ENCODE data around the gene AGAP3.

GRCh38 chr7:151059367-151060112, 26.7 kb upstream of the AGAP3 start, which contains the start of gene SLC4A2:
- no peak for TF ChIP-seq EZH2phosphoT487 (IDR thresholded peaks at IDR 0.05; ENCODE audit: borderline replicate concordance, low read depth)
- peak; percentile 67 for TF ChIP-seq CTCF (IDR thresholded peaks at IDR 0.05)
- TF ChIP-seq EP300 (IDR thresholded peaks at IDR 0.05; ENCODE audit: borderline replicate concordance in 1 of 2, low read depth in 1 of 2, low read length in 1 of 2): no peak; a peak in 1 of 4 replicates
- TF ChIP-seq, protein P1, sequence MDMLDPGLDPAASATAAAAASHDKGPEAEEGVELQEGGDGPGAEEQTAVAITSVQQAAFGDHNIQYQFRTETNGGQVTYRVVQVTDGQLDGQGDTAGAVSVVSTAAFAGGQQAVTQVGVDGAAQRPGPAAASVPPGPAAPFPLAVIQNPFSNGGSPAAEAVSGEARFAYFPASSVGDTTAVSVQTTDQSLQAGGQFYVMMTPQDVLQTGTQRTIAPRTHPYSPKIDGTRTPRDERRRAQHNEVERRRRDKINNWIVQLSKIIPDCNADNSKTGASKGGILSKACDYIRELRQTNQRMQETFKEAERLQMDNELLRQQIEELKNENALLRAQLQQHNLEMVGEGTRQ (IDR thresholded peaks at IDR 0.05; ENCODE audit: borderline replicate concordance, low read depth, low read length): no peak
- TF ChIP-seq NFIC (IDR thresholded peaks at IDR 0.05; ENCODE audit: borderline replicate concordance): no peak
- TF ChIP-seq POLR2AphosphoS5 (IDR thresholded peaks at IDR 0.05; ENCODE audit: low read depth, low read length): peak; percentile 44
- TF ChIP-seq SMC3 (IDR thresholded peaks at IDR 0.05; ENCODE audit: low read depth, low read length): no peak
- no peak; the same call in 1 of the 2 replicates for TF ChIP-seq MXI1 (IDR thresholded peaks at IDR 0.05; ENCODE audit: low read depth, low read length)
- TF ChIP-seq GATA2 (CRISPR knock-in tag; IDR thresholded peaks at IDR 0.05): no peak
- no peak for TF ChIP-seq IRF3 (IDR thresholded peaks at IDR 0.05; ENCODE audit: low read depth, low read length)
- no peak for TF ChIP-seq RAD21 (IDR thresholded peaks at IDR 0.05; ENCODE audit: low read length)
- no peak for TF ChIP-seq RCOR1 (IDR thresholded peaks at IDR 0.05; ENCODE audit: low read length)
- peak; percentile 27 for TF ChIP-seq TAF1 (IDR thresholded peaks at IDR 0.05; ENCODE audit: borderline replicate concordance, low read depth, low read length)
- no peak for TF ChIP-seq MAX (IDR thresholded peaks at IDR 0.05; ENCODE audit: low read depth)

Data from SK-N-SH (cell line).